Measurements from ENCODE around the gene PPP6R1. TPM values are rescaled to one million over a fixed set of nuclear protein-coding genes. Genes with fewer than 3 reads are reported as not detected.

PPP6R1 gene
- total and polyA plus RNA-seq, 2 of the 13 experiments (the other 11 are each of a cell fraction or from before 2014, with no cell fraction given), result 25.8 to 54.0 TPM

- no peak for TF ChIP-seq ZUFSP (CRISPR knock-in tag; IDR thresholded peaks at IDR 0.05; ENCODE audit: borderline replicate concordance)
- TF ChIP-seq ZNF451 (CRISPR knock-in tag; IDR thresholded peaks at IDR 0.05), result no peak
- no peak for TF ChIP-seq ZNF629 (CRISPR knock-in tag; conservative IDR thresholded peaks at IDR 0.05)
- TF ChIP-seq ZNF431 (CRISPR knock-in tag; IDR thresholded peaks at IDR 0.05; ENCODE audit: borderline replicate concordance, low read depth), result no peak
- peak; percentile 42; the same call in 1 of the 2 replicates for TF ChIP-seq ZKSCAN1 (IDR thresholded peaks at IDR 0.05; ENCODE audit: low read length)
- no peak for TF ChIP-seq FOSL2 (CRISPR knock-in tag; IDR thresholded peaks at IDR 0.05)
- no peak for TF ChIP-seq CEBPZ (IDR thresholded peaks at IDR 0.05; ENCODE audit: low read length)
- TF ChIP-seq HNRNPL (IDR thresholded peaks at IDR 0.05; ENCODE audit: low read depth, low read length), result 0 out of 2 replicates have a peak, but pooled peaks have one; percentile 11
- no peak for TF ChIP-seq ZNF607 (CRISPR knock-in tag; IDR thresholded peaks at IDR 0.05; ENCODE audit: borderline replicate concordance)
- no peak for TF ChIP-seq SIX1 (CRISPR knock-in tag; IDR thresholded peaks at IDR 0.05; ENCODE audit: borderline replicate concordance)
- TF ChIP-seq MED8 (CRISPR knock-in tag; IDR thresholded peaks at IDR 0.05; ENCODE audit: insufficient replicate concordance), result no peak
- no peak for TF ChIP-seq UBTF (CRISPR knock-in tag; IDR thresholded peaks at IDR 0.05)
- no peak for TF ChIP-seq SCMH1 (CRISPR knock-in tag; IDR thresholded peaks at IDR 0.05; ENCODE audit: borderline replicate concordance)
- TF ChIP-seq ZNF589 (CRISPR knock-in tag; conservative IDR thresholded peaks at IDR 0.05), result no peak
- TF ChIP-seq NRL (CRISPR knock-in tag; IDR thresholded peaks at IDR 0.05; ENCODE audit: borderline replicate concordance), result peak; percentile 18; the same call in 1 of the 2 replicates
- no peak for TF ChIP-seq ZNF850 (CRISPR knock-in tag; conservative IDR thresholded peaks at IDR 0.05)
- TF ChIP-seq ZNF564 (CRISPR knock-in tag; IDR thresholded peaks at IDR 0.05), result no peak
- no peak for TF ChIP-seq TFDP1 (CRISPR knock-in tag; IDR thresholded peaks at IDR 0.05; ENCODE audit: borderline replicate concordance)
- TF ChIP-seq SRY (CRISPR knock-in tag; IDR thresholded peaks at IDR 0.05), result peak; percentile 83
- TF ChIP-seq ZBTB7A (CRISPR knock-in tag; IDR thresholded peaks at IDR 0.05), result 0 out of 2 replicates have a peak, but pooled peaks have one; percentile 4
Observed at GRCh38 chr19:55229145-55229788, 29.6 kb downstream of the PPP6R1 start (continued).
